Coronary artery (tissue), 2 donors: ENCODE results near the gene HNRNPR.

ENCODE experiments used
- DNase-seq: peaks from one replicate; pipeline ENCODE4 v3.0.0-alpha.2; 2017; ENCODE audit warnings: low spot score
- H3K27ac ChIP-seq, 2 donors: fragments of 200-600 bp; sonication (generic); one replicate each; pipeline ENCODE4 v1.5.1; 2016 to 2019
- H3K4me3 ChIP-seq: fragments of 200-600 bp; sonication (generic); 2 replicates; pipeline ENCODE4 v1.5.1; 2016; ENCODE audit warnings: mild to moderate bottlenecking, moderate library complexity
- TF ChIP-seq, protein P1 (sequence below): fragments of 200-600 bp; sonication (generic); IDR thresholded peaks from one replicate; pipeline ENCODE4 v1.5.1; 2019; ENCODE audit warnings: antibody characterized with exemption

Gene HNRNPR

DNA sequence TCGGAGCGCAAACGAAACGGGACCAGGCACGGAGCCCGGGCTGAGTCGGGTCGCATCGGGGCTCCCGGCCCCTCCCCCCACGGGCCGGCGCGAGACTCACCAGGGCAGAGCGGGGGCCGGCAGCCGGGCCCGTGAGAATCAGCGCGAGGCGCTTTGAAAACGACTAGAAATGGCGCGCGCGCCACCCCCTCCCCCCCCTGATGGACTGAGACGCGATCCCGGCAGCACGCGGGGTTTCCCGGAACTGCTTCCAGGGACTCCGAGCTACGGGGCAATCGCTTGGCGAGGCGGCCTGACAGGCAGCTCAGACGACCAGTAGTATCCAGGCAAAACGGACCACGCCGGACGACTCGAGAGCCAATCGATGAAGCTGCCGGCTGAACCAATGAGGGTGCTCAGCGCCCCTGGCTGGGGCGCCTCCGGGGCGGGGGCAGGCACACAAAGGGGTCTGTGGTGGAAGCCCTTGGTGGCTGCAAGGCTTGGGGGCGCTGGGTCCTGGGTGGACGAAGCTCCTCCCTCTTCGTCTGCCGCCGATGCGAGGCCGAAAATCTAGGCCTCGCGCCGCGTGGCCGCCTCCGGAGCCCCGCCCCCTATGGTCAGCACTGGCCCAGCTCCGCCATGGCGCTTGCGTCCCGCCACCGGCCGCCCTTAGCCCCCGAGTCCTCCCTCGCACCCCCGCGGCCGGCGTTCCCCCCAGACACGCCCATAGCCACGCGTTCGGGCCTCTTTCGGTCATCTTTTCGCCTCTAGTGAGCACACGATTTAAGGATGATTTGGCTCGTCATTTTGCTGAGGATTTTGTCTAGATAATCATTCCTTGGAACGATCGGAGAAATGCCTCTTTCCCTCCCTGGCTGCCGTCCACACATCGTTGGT, at the start of gene HNRNPR:
HNRNPR (minus strand) TSS at position 174 of the 876 bp plus-strand sequence. CDS start 3,276 bp downstream, outside the sequence.
- Histone ChIP-seq H3K4me3 (peak within 1 kb of the TSS; percentile 95), H3K27ac (peak within 1 kb of the TSS; percentile 99)
- peak; percentile 100 for DNase-seq
- TF ChIP-seq, protein P1, sequence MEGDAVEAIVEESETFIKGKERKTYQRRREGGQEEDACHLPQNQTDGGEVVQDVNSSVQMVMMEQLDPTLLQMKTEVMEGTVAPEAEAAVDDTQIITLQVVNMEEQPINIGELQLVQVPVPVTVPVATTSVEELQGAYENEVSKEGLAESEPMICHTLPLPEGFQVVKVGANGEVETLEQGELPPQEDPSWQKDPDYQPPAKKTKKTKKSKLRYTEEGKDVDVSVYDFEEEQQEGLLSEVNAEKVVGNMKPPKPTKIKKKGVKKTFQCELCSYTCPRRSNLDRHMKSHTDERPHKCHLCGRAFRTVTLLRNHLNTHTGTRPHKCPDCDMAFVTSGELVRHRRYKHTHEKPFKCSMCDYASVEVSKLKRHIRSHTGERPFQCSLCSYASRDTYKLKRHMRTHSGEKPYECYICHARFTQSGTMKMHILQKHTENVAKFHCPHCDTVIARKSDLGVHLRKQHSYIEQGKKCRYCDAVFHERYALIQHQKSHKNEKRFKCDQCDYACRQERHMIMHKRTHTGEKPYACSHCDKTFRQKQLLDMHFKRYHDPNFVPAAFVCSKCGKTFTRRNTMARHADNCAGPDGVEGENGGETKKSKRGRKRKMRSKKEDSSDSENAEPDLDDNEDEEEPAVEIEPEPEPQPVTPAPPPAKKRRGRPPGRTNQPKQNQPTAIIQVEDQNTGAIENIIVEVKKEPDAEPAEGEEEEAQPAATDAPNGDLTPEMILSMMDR: no peak

DNA sequence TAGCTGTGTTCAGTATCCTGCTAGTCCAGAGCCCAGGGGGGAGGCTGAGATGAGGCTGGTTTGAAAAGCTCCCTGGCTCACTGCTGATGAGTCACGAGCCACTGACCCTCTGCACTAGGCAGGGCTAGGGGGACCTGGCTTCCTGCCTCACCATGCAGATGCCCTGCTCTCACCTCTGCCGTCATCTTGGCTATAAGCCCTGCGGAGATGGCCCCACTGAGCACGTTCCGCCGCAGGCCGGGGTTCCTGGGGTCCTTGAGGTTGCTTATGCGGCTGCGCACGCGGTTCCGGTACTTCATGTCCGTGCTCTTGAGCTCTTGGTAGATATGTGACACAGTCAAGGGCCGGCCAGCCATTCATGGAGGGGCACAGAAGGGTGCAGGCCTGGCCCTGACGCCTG, 49.6 kb upstream of the HNRNPR start:
- TF ChIP-seq, protein P1: no peak
- DNase-seq: no peak
- H3K27ac ChIP-seq: peak overlapping the region; percentile 30 to 80
- no peak overlapping the region for H3K4me3 ChIP-seq

DNA sequence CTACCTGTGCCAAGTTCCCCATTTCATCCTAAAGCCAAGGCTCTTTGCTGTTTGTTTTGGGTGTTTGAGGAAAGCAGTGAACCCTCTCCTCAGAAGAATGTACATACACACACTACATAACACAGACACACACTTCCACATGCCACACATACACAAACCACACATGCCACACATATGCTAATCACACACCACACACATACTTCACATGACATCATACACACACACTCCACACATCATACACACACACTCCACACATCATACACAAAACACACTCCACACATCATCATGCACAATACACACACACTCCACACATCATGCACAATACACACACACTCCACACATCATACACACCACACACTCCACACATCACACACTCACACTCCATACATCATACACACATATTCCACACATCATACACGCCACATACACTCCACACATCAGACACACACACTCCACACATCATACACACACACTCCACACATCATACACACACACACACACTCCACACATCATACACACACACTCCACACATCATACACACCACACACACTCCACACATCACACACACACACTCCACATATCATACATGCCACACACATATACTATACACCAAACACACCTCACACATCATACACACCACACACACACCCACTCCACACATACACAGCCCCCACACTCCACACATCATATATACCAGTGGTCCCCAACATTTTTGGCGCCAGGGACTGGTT, 48.2 kb upstream of the HNRNPR start:
- no peak for DNase-seq
- no peak overlapping the region for H3K27ac ChIP-seq
- TF ChIP-seq, protein P1: no peak
- no peak overlapping the region for H3K4me3 ChIP-seq

DNA sequence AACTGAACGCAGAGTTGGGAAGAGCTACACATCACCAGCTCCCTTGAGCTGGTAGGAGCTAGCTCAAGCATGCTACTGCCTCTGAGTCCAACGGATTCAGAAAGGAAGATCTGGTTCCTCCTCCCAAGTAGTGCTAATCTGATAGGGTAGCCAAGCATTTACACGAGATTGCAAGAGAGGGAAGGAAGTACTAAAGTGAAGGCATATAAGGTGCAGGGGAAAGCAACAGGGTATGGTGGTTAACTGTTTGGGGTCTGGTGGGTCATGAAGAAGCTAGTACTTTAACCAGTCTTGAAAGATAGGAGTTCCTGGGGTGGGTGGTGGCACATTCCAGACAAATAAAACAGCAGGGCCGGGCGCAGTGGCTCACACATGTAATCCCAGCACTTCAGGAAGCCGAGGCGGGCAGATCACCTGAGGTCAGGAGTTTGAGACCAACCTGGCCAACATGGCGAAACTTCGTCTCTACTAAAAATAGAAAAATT, 45.8 kb upstream of the HNRNPR start:
- TF ChIP-seq, protein P1: no peak
- Histone ChIP-seq H3K27ac (no peak overlapping the region), H3K4me3 (no peak overlapping the region)
- DNase-seq: no peak

DNA sequence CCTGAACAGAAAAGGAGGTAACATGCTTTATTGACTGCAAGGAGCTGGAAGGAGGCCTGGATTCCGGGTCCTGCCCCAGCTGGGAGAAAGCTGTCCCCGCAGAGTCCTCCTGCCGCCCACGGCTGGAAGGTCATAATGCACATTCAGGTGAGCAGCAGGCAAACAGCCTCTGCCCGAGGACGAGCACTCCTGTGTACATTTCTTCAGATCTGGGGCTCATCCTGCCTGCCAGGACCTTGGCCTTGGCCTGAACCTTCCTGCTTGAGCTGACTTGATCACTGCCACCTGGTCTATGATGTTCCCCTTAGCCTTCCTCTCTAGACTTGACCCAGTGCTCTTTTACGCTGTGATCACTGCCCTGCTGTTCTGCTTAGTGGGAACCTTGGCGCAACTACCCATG, 43.4 kb upstream of the HNRNPR start:
- no peak for DNase-seq
- no peak overlapping the region for H3K27ac ChIP-seq

DNA sequence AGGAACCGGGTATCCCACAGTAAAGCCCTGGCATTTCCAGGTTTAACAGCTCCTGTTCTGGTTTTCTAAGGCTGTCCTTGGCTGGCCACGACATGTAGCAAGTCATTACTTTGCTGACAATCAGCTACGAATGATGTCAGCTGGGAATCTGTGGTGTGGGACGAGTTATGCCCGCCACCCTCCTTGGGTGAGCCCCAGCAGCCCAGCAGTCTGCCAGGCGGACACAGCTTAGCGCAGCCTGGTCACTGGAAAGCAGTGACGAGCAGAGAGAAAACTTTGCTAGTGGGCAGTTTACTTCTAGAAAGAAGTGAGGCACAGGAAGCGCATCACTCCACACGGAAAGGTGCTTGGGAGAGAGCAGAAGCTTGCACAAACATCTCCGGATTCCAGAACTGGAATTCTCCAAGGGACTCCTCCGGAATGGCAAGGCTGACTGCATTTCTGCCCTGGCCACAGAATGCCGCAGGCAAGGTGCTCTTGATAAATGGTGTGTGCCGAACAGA, 41.1 kb upstream of the HNRNPR start:
- no peak for DNase-seq
- TF ChIP-seq, protein P1: no peak
- Histone ChIP-seq H3K27ac (peak overlapping the region in 1 of 2 donors; percentile 13), H3K4me3 (no peak overlapping the region)

More for the DNA sequence above, 43.4 kb upstream of the HNRNPR start:
- H3K4me3 ChIP-seq: no peak overlapping the region
- TF ChIP-seq, protein P1: no peak
